Suprapubic skin (tissue), 3 donors: ENCODE data around the gene ELOVL4.

ENCODE experiments used
- POLR2AphosphoS5 ChIP-seq, 3 donors: sonication (generic); formaldehyde crosslinking; IDR thresholded peaks; one replicate each; pipeline ENCODE4 v1.6.1; 2017; ENCODE audit warnings: antibody characterized with exemption in 3 of 3
- TF ChIP-seq, protein P1 (sequence below), 2 donors: fragments of 200-600 bp in 1 of 2; fragments of 450-650 bp in 1 of 2; sonication (generic) in 1 of 2; IDR thresholded peaks; one replicate each; pipeline ENCODE4 v1.5.1; 2016 to 2019; ENCODE audit warnings: antibody characterized with exemption in 2 of 2, mild to moderate bottlenecking in 1 of 2, moderate library complexity in 1 of 2

GRCh38 chr6:79869184-79869583 is 78.2 kb downstream of the ELOVL4 start:
- TF ChIP-seq, protein P1, sequence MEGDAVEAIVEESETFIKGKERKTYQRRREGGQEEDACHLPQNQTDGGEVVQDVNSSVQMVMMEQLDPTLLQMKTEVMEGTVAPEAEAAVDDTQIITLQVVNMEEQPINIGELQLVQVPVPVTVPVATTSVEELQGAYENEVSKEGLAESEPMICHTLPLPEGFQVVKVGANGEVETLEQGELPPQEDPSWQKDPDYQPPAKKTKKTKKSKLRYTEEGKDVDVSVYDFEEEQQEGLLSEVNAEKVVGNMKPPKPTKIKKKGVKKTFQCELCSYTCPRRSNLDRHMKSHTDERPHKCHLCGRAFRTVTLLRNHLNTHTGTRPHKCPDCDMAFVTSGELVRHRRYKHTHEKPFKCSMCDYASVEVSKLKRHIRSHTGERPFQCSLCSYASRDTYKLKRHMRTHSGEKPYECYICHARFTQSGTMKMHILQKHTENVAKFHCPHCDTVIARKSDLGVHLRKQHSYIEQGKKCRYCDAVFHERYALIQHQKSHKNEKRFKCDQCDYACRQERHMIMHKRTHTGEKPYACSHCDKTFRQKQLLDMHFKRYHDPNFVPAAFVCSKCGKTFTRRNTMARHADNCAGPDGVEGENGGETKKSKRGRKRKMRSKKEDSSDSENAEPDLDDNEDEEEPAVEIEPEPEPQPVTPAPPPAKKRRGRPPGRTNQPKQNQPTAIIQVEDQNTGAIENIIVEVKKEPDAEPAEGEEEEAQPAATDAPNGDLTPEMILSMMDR (IDR thresholded peaks at IDR 0.05): no peak
- no peak for TF ChIP-seq POLR2AphosphoS5 (IDR thresholded peaks at IDR 0.05)
